MG63 (cell line): ENCODE results near the gene PCCA. TPM values are rescaled to one million over a fixed set of nuclear protein-coding genes. Genes with fewer than 3 reads are reported as not detected.
"Not testable (repeated sequence)": the region's sequence is repeated elsewhere in the genome, so short reads cannot be mapped to it uniquely, and the experiment has no call there.

Source experiments
- DNase-seq: peaks from one replicate; pipeline ENCODE4 v3.0.0-alpha.2; 2020
- H3K27me3 ChIP-seq: fragments of 250-450 bp; sonication (Bioruptor Pico); 2 replicates; pipeline ENCODE4 v1.5.1; 2020; ENCODE audit warnings: mild to moderate bottlenecking, moderate library complexity
- H3K36me3 ChIP-seq: fragments of 250-450 bp; sonication (Bioruptor Pico); 2 replicates; pipeline ENCODE4 v1.5.1; 2020; ENCODE audit warnings: mild to moderate bottlenecking, moderate library complexity
- H3K4me3 ChIP-seq: fragments of 250-450 bp; sonication (Bioruptor Pico); 2 replicates; pipeline ENCODE4 v1.5.1; 2020; ENCODE audit warnings: mild to moderate bottlenecking, moderate library complexity
- H3K9me3 ChIP-seq: fragments of 250-450 bp; sonication (Bioruptor Pico); 2 replicates; pipeline ENCODE4 v1.5.1; 2020; ENCODE audit warnings: mild to moderate bottlenecking, moderate library complexity
- total RNA-seq: library from RNA; depleted of rRNA; stranded (reverse); fragments of >200 nt; shearing (Covaris generic); gene quantifications from 2 replicates; pipeline ENCODE4 v1.2.3, GENCODE V29; 2014; ENCODE audit warnings: low replicate concordance

PCCA gene
- total RNA-seq, 1 experiment from 2014 or later: 3.1 TPM

DNA sequence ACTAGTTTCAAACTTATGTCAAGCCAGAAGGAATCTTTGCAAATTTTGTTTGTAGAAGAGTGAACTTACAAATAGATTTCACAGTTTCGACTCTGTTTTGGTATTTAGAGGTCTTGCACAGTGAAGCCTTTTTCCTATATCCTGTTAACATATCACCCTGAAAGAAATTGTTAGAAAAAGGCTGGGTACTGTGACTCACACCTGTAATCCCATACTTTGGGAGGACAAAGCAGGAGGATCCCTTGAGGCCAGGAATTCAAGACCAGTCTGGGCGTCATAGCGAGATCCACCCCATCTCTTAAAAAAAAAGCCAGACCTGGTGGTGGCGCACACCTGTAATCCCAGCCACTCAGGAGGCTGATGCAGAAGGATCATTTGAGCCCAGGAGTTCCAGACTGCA lies 275.7 kb downstream of the PCCA start:
- Histone ChIP-seq H3K27me3 (no peaks in the 10 kb centered on the region), H3K36me3 (no peaks in the 10 kb centered on the region), H3K4me3 (no peak overlapping the region), H3K9me3 (no peaks in the 10 kb centered on the region)
- no peak for DNase-seq

GRCh38 chr13:100365680-100366079 lies 276.8 kb downstream of the PCCA start:
- Histone ChIP-seq H3K36me3 (no peaks in the 10 kb centered on the region), H3K27me3 (no peaks in the 10 kb centered on the region), H3K4me3 (no peak overlapping the region), H3K9me3 (no peaks in the 10 kb centered on the region)
- DNase-seq: no peak

DNA sequence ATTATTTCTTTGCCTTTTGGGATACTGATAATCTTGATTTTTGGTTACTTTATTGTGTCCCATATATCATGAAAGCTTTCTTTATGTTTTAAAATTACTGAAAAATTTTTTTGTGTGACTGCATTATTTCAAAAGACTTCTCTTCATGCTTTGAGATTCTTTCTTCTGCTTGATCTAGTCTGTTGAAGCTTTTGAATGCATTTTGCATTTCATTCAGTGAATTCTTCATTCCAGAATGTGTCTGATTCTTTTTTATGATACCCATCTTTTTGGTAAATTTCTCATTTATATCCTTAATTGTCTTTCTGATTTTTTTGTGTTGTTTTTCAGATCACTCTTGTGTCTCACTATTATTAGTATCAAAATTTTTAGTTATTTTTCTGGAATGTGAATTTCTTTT lies 289.6 kb downstream of the PCCA start:
- peaks cover 17% of the 10 kb centered on the region for H3K9me3 ChIP-seq
- no peaks in the 10 kb centered on the region for H3K27me3 ChIP-seq
- DNase-seq: no peak
- no peak overlapping the region for H3K4me3 ChIP-seq
- no peaks in the 10 kb centered on the region; the same call in 1 of the 2 replicates for H3K36me3 ChIP-seq

DNA sequence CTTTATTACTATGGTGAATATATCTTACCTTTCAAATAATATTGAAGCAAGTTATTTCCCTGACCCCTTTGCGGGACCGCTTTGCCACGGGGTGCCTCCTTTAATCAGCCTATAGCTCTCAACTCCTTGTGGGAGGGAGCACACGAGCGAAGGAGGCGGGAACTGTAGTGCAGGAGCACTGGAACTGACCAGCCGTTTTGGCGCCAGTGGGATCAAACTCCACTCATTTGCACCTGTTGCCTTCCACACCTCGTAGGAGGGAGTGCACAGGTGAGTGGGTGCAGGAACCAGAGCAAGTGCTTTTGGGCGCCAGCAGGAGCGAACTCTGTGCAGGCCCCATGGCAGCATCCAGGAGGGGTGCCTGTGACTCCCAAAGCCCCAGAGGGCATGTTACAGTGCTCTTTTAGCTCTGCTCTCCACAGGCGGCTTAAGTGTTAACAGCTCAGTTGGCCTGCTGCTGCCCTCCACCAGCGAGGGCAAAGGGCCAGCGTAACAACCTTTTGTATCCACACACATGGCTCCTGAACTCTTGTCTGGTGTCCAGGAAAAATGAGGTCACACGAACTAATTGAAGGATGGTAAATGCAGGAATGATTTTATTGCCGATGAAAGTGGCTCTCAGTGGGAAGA lies 292.8 kb downstream of the PCCA start:
- DNase-seq: peak; percentile 34
- Histone ChIP-seq H3K27me3 (no peaks in the 10 kb centered on the region), H3K9me3 (peaks cover 17% of the 10 kb centered on the region), H3K36me3 (no peaks in the 10 kb centered on the region), H3K4me3 (no peak overlapping the region)

DNA sequence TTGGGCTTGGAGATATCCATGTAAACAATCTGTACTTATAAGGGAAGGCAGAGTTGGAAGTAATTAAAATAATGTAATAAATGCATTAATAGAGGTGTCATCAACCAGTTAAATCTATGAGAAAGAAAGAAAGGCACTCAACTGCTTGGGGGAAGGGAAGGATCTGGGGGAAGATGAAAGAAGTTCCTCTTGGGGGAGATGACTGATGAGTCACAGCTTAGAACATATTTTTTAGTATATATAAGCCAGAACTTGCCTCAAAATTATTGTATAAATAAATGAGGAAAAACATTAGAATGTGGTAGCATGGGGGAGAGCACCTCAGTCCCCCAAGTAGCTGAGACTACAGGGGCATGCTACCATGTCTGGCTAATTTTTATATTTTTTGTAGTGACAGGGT lies 293.9 kb downstream of the PCCA start:
- DNase-seq: no peak

DNA sequence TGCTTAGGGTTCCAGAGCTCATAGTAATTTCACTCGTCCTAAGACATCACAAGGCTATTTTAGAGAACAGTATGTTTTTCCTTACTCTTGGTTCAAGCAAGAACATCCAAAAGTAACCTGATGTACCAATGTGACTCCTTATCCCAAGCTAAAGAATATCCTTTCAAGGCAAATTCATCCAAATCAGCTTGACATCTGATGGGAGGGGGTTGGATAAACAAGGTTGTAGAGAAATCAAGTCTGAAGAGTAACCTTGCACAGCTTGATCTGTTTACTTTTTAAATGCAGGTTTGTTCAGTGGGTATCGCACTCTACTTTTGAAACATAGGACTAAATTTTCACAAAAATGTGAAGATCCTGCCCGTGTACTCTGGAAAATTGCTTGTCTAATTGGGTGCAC lies 298.5 kb downstream of the PCCA start:
- H3K27me3 ChIP-seq: no peaks in the 10 kb centered on the region
- no peaks in the 10 kb centered on the region for H3K36me3 ChIP-seq
- no peak overlapping the region for H3K4me3 ChIP-seq
- DNase-seq: no peak
- no peaks in the 10 kb centered on the region for H3K9me3 ChIP-seq

More for the DNA sequence above, 293.9 kb downstream of the PCCA start:
- Histone ChIP-seq H3K27me3 (no peaks in the 10 kb centered on the region), H3K9me3 (peaks cover 13% of the 10 kb centered on the region), H3K4me3 (no peak overlapping the region), H3K36me3 (no peaks in the 10 kb centered on the region)

DNA sequence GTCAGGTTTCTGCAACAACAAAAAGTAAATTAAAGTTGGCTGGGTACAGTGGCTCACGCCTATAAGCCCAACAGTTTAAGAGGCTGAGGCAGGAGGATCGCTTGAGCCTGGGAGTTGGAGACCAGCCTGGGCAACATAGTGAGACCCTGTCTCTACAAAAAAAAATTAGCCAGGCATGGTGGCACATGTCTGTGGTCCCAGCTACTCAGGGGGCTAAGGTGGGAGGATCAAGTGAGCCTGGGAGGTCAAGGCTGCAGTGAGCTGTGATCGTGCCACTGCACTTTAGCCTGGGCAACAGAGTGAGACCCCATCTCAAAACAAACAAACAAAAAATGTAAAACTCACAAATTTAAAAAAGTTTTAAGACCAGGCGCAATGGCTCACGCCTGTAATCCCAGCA lies 299.3 kb downstream of the PCCA start:
- not testable (repeated sequence) for H3K9me3 ChIP-seq, DNase-seq

DNA sequence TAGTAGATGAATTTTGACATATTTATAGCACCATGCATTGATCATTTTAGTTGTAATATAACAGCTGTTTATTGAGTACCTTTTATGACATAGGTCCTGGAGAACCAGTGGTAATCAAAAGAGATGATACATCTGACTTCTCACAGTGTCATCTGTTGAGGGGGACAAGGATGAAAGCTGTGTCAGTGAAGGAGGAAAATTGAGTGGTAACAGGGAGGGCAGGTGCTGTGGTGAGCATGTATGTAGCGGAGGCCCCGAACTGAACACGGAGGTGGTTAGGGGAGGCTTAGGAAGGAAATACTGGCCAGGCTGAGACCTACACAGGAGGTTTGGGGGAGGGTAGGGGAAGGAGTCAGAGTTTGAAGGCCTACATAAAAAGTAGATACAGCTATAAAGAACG lies 300.0 kb downstream of the PCCA start:
- no peaks in the 10 kb centered on the region for H3K9me3 ChIP-seq
- H3K27me3 ChIP-seq: no peaks in the 10 kb centered on the region
- DNase-seq: no peak

More for the DNA sequence above, 299.3 kb downstream of the PCCA start:
- not testable (repeated sequence) for H3K36me3 ChIP-seq, H3K4me3 ChIP-seq, H3K27me3 ChIP-seq

GRCh38 chr13:100389617-100390016 lies 300.7 kb downstream of the PCCA start:
- Histone ChIP-seq H3K4me3 (no peak overlapping the region), H3K9me3 (no peaks in the 10 kb centered on the region), H3K27me3 (no peaks in the 10 kb centered on the region), H3K36me3 (no peaks in the 10 kb centered on the region)
- DNase-seq: no peak

More for the DNA sequence above, 300.0 kb downstream of the PCCA start:
- Histone ChIP-seq H3K36me3 (no peaks in the 10 kb centered on the region), H3K4me3 (no peak overlapping the region)

DNA sequence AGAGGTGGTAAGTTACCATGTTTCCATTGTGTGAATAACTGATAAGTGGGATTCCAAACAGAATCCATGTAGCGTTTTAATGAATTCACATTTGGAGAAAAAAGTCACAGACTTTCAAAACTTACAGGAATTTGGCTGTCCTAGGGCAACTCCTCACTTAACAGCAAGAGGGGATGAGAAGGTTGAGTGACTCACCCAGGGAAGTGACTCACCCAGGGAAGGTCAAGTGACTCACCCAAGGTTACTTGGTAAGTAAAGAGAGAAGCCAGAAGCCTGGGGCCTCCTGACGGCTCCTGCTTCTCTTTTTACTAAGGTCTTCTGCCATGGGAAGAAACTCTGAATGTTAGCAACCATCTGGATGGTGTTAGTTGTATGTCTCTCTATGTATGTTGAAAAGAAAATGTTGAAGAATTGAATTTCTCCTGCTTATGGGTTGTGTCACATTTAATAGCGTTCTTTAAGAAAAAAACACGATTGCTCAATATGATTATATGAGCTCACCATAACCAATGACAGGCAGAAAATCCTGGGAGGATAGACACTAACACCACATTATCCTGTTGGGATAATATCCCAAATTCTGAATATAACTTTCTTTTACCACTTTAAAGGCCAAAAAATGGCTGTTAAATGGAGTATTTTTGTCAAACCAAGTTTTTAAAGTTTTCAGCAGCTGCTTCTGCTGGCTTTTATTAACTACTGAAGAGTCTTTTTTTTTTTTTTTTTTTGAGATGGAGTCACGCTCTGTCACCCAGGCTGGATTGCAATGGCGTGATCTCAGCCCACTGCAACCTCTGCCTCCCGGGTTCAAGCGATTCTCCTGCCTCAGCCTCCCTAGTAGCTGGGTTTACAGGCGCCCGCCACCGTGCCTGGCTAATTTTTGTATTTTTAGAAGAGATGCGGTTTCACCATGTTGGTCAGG lies 304.1 kb downstream of the PCCA start:
- peak; percentile 94 for DNase-seq
- H3K4me3 ChIP-seq: peak overlapping the region; percentile 1; the same call in 1 of the 2 replicates
- H3K36me3 ChIP-seq: no peaks in the 10 kb centered on the region
- no peaks in the 10 kb centered on the region for H3K9me3 ChIP-seq
- no peaks in the 10 kb centered on the region for H3K27me3 ChIP-seq

DNA sequence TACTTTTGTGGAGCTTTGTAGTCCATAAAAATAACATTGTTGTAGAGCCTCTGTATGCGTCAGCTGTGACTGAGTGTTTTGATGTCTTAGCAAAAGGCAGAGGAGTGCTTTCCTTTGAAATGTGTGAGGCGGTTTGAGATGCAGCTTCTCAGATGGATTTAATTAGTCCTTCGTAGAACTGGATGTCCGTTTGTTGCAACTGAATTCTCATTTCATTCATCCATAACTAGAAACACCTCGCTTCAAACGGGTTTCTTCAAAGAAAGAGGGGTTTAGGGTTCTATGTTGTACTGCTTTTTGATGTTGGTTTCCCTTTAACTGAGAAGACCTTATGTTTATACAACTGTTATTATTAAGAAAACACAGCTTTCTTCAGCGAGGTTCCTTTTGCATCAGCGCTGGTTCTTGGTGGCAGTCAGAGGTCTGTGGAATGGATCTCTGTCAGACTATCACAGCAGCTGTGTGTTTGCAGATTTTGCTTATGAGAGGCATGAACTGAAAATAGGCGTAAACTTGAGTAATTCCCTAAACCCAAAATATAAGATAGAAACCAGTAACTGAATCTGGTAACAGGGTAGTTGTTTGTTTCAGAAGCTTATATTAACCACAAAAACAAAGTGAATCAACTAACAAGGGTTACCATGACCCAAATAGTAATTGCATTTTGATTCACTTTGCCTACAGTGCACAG lies 305.3 kb downstream of the PCCA start:
- H3K9me3 ChIP-seq: no peaks in the 10 kb centered on the region
- peak overlapping the region; percentile 3; the same call in 1 of the 2 replicates for H3K4me3 ChIP-seq
- peak; percentile 37 for DNase-seq
- H3K36me3 ChIP-seq: no peaks in the 10 kb centered on the region
- H3K27me3 ChIP-seq: no peaks in the 10 kb centered on the region

DNA sequence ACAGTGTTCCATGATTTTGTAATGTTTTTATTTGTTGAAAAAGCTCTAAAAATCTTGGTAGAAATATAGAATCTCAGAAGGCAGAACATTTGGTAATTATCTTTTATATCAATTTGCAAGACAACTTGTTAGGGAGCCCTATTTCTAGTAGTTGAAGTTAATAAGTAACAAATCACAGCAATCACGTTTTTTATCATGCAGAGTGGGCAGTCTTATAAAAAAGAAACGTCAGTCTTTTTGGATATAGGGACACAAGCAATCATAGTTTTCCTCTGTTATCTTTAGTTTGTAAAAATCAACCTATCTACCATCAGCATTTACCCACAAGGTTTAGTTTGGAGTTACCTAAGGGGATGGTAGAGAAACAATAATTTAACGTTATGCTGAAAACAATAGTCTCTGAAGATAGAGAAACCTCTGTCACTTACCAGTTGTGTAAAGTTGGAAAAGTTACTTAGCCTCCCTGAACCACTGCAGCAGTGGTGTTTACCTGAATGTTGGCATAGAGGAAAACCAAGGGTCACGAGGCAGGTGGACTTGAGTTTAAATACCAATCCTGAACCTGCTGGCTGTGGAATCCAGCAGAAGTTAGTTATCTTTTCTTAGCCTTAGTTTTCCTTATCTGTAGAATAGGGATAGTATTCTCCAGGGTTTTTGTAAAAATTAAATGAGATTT lies 306.9 kb downstream of the PCCA start:
- Histone ChIP-seq H3K27me3 (no peaks in the 10 kb centered on the region), H3K4me3 (no peak overlapping the region), H3K9me3 (no peaks in the 10 kb centered on the region), H3K36me3 (no peaks in the 10 kb centered on the region)
- DNase-seq: no peak

- Histone ChIP-seq H3K9me3 (no peaks in the 10 kb centered on the region; the same call in 1 of the 2 replicates), H3K4me3 (no peak overlapping the region), H3K36me3 (no peaks in the 10 kb centered on the region), H3K27me3 (no peaks in the 10 kb centered on the region)
- DNase-seq: no peak
Measured at GRCh38 chr13:100396776-100397175, 307.9 kb downstream of the PCCA start.

- no peaks in the 10 kb centered on the region for H3K36me3 ChIP-seq
- no peak for DNase-seq
- no peaks in the 10 kb centered on the region; the same call in 1 of the 2 replicates for H3K9me3 ChIP-seq
- no peaks in the 10 kb centered on the region for H3K27me3 ChIP-seq
- no peak overlapping the region for H3K4me3 ChIP-seq
Measured at GRCh38 chr13:100397627-100398026, 308.7 kb downstream of the PCCA start.

DNA sequence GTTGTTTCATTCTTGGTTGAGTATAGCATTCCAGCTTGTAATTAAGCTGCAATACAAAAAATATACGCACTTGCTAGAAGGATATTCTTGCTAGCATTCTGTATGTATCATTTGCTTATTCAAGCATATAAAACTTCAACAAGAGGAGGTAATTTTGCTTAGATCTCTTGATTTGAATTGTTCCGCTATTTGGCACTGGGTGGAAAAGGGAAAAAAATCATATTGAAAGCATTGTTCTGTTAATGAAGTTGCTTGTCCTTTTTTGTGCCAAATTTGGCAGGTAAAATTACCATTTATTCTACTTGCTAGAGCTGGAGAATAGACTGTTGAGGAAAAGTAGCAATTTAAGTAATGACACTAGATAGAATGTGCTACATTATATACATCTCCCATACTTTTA lies 309.5 kb downstream of the PCCA start:
- no peak for DNase-seq
- Histone ChIP-seq H3K36me3 (no peaks in the 10 kb centered on the region), H3K27me3 (no peaks in the 10 kb centered on the region), H3K4me3 (no peak overlapping the region), H3K9me3 (peaks cover under 1% of the 10 kb centered on the region; the same call in 1 of the 2 replicates)

DNA sequence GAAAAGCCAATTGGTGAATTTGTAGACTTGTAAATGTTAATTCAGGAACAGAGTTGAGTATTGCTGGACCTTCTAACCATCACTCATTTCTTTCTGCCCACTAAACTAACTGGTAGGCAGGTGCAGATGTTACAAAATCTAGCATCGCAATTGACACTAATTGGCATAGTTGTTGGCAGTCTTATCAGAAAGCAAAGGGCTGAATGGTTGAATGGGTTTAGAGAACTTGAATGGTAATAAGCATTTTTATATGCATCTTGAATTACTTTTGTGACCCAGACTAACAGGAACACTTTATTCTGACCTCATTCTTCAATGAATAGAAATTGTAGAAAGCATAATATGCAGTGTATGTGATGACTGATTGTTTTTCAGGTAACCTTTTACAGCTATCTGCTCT lies 310.6 kb downstream of the PCCA start:
- H3K4me3 ChIP-seq: no peak overlapping the region
- H3K27me3 ChIP-seq: no peaks in the 10 kb centered on the region
- no peak for DNase-seq
- no peaks in the 10 kb centered on the region for H3K36me3 ChIP-seq
- peaks cover 3% of the 10 kb centered on the region; the same call in 1 of the 2 replicates for H3K9me3 ChIP-seq

DNA sequence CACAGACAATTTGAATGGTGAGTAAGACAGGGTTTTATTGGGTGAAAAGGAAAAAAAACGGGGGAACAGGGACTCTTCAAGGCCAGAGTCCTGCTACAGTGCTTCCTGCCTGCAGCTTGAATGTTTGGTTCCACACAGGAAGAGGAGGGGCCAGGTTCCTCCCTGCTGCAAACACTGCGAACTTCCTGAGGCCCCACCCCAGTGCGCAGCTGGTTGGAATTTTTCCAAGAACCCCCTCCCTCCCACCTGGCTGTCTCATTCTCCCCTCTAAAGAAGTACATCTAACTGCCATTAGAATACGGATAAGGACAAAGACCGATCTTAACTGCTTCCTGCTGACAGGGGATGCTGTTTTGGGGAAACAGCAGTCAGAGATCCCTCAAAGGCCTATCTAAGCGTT lies 314.8 kb downstream of the PCCA start:
- Histone ChIP-seq H3K4me3 (no peak overlapping the region), H3K9me3 (peaks cover 15% of the 10 kb centered on the region), H3K36me3 (no peaks in the 10 kb centered on the region), H3K27me3 (no peaks in the 10 kb centered on the region)
- DNase-seq: no peak
